GM18508 (cell line): ENCODE data around the gene ESPN.

Experiments used
- ATAC-seq: cut with Tn5 transposase; IDR thresholded peaks from one replicate; pipeline ENCODE4 v1.9.1; 2021; ENCODE audit warnings: moderate number of reproducible peaks; ENCODE audit not compliant: insufficient read depth, unreplicated experiment

Gene ESPN

GRCh38 chr1:6507037-6507428, 82.5 kb downstream of the ESPN start:
- no peak for ATAC-seq

GRCh38 chr1:6507461-6507911, 82.9 kb downstream of the ESPN start:
- ATAC-seq, result no peak

GRCh38 chr1:6508154-6508815, 83.7 kb downstream of the ESPN start:
- ATAC-seq, result no peak

GRCh38 chr1:6508816-6509189, 84.2 kb downstream of the ESPN start:
- no peak for ATAC-seq

GRCh38 chr1:6509220-6509918, 84.8 kb downstream of the ESPN start:
- ATAC-seq, result no peak

- ATAC-seq, result no peak
Observed at GRCh38 chr1:6509919-6510291, 85.3 kb downstream of the ESPN start.

- no peak for ATAC-seq
Observed at GRCh38 chr1:6510493-6510892, 85.9 kb downstream of the ESPN start.
